Measurements from ENCODE around the gene RHOF.

RHOF gene

GRCh38 chr12:121807642-121808347, 14.3 kb upstream of the RHOF start:
- H3K9me3 ChIP-seq, result no peaks in the 10 kb centered on the region
- no peaks in the 10 kb centered on the region for H3K27me3 ChIP-seq
- H3K36me3 ChIP-seq, result peaks cover 42% of the 10 kb centered on the region
- no peak for TF ChIP-seq CTCF (IDR thresholded peaks at IDR 0.05; ENCODE audit: low read depth, low read length)
- H3K4me1 ChIP-seq, result peaks cover 10% of the 10 kb centered on the region; the same call in 1 of the 2 replicates
- DNase-seq, result no peak
- no peak overlapping the region for H3K4me3 ChIP-seq (ENCODE audit: low read depth, low read length)

DNA sequence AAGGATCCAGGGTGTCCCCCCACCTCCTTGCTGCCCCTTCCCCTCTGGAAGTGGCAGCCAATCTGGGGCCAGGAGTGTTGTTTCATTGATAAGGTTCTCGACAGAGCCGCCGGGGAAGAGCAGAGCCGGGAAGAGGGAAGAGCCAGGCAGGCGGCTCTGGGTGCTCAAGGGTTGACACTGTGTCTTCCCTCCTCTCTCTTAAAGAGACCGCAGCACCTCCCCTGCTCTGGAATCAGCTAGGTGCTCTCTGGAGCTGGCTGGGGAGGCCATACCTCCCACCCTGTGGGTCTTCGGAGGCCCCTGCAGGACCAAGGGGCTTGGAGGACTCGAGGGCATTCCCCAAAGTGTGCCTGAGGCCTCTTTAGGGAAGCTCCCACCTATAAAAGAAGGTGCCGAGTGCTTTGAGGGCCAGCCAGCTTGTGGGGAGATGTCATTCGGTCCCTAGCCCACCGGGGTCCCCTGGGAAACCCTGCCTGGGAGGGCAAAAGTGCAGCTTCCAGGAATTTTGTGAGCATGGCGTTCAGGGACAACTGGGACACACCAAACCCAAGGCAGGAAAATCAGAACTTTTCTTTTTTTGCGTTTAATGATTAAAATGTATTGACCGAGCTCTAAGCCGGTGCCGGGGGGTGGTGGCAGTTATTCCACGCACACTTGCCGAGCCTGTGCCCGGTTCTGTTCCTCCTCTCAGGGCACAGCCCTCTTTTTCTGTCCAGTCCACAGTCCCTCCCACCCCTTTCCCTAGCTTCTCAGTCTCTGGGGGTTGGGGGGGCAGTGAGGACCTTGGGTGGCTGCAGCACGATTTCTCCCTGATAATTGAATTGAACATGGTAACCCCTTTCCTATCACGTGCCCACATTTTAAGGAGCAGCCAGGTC, 13.3 kb upstream of the RHOF start:
- Histone ChIP-seq H3K9me3 (no peaks in the 10 kb centered on the region), H3K4me3 (ENCODE audit: low read depth, low read length) (peak overlapping the region; percentile 89), H3K27me3 (no peaks in the 10 kb centered on the region), H3K36me3 (peaks cover 37% of the 10 kb centered on the region), H3K4me1 (peaks cover 10% of the 10 kb centered on the region; the same call in 1 of the 2 replicates)
- TF ChIP-seq CTCF (IDR thresholded peaks at IDR 0.05; ENCODE audit: low read depth, low read length), result no peak
- peak; percentile 72 for DNase-seq

DNA sequence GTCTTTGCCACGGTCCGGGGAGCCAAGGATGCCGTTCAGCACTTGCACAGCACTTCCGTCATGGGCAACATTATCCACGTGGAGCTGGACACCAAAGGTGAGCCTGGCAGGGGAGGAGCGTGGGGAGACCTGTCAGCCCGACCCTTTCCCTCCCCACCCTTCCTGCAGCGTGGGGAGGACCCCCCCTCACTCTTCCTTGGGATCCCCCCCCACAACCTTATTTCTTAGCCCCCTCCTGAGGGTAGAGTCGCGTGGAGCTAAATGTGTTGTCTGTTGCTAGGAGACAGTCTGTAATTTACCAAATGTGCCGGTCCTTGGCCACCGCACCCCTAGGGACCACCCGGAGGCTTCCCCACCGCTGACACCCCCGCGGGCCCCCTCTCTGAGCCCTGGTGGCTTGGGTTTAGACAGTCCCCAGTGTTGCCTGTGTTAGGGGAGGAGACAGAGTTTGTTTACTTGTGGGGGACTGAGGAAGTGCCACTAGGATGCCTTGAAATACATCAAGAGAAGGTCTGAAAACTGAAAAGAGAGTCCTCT, 12.6 kb upstream of the RHOF start:
- Histone ChIP-seq H3K9me3 (no peaks in the 10 kb centered on the region), H3K27me3 (no peaks in the 10 kb centered on the region), H3K4me1 (peaks cover 4% of the 10 kb centered on the region; the same call in 1 of the 2 replicates), H3K36me3 (peaks cover 42% of the 10 kb centered on the region), H3K4me3 (ENCODE audit: low read depth, low read length) (peak overlapping the region; percentile 89)
- no peak for TF ChIP-seq CTCF (IDR thresholded peaks at IDR 0.05; ENCODE audit: low read depth, low read length)
- DNase-seq, result peak; percentile 43

DNA sequence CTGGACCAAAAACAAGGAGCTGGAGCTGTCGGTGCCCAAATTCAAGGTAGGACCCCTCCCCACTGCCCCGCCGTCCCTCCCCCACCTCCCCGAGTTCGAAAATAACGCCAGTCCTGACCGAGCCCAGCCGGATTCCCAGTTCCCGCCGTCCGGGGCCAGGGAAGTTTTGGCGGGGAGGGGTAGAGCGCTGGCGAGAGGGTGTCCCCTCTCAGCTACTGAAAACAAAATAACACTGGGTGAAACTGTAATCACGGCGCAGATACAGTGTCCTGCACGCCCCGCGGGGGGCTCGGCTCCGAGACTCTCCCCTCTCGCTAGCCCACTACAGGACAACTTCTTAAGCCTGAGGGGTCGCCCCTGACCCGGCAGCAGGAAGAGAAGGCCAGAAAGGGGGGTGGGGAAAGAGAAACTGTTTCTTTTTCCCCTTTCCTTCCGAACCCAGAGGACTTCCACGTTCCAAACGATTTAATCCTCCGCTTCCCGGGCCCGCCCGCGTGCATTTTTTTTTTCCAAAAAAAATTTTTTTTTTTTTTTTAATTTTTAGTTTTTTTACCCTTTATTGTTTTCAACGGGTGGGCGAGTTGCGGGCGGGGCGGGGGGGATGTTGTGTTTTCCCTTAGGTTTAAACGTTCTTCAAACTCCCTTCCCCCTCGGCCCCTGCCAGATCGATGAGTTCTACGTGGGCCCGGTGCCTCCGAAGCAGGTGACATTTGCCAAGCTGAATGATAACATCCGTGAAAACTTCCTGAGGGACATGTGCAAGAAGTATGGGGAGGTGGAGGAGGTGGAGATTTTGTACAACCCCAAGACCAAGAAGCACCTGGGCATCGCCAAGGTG, 11.9 kb upstream of the RHOF start:
- Histone ChIP-seq H3K36me3 (peaks cover 39% of the 10 kb centered on the region), H3K4me3 (ENCODE audit: low read depth, low read length) (peak overlapping the region; percentile 89), H3K9me3 (no peaks in the 10 kb centered on the region), H3K27me3 (no peaks in the 10 kb centered on the region), H3K4me1 (peaks cover 4% of the 10 kb centered on the region; the same call in 1 of the 2 replicates)
- TF ChIP-seq CTCF (IDR thresholded peaks at IDR 0.05; ENCODE audit: low read depth, low read length), result no peak
- DNase-seq, result no peak

GRCh38 chr12:121804417-121805111, 11.1 kb upstream of the RHOF start:
- no peaks in the 10 kb centered on the region for H3K9me3 ChIP-seq
- no peak for TF ChIP-seq CTCF (IDR thresholded peaks at IDR 0.05; ENCODE audit: low read depth, low read length)
- H3K36me3 ChIP-seq, result peaks cover 33% of the 10 kb centered on the region
- DNase-seq, result peak; percentile 48
- peaks cover 4% of the 10 kb centered on the region; the same call in 1 of the 2 replicates for H3K4me1 ChIP-seq
- peak overlapping the region; percentile 89 for H3K4me3 ChIP-seq (ENCODE audit: low read depth, low read length)
- H3K27me3 ChIP-seq, result no peaks in the 10 kb centered on the region

Data from BE2C (cell line).